Psoas muscle (tissue), 8 donors: ENCODE data around the gene FOXO1. TPM values are rescaled to one million over a fixed set of nuclear protein-coding genes. Genes with fewer than 3 reads are reported as not detected.
A peak's percentile ranks its signal among the peaks of the same experiment; 100 is the strongest.

Source experiments
- ATAC-seq, 4 donors: fragments of 200-7000 bp; cut with Tn5 transposase; one replicate each; pipeline ENCODE4 v1.9.1; 2020; ENCODE audit warnings: moderate library complexity in 3 of 4, mild to moderate bottlenecking in 2 of 4
- DNase-seq, 2 donors: peaks; one replicate each; pipeline ENCODE4 v3.0.0-alpha.2; 2020
- H3K27ac ChIP-seq: fragments of 200-600 bp; one replicate; pipeline ENCODE4 v1.8.0; 2022
- H3K27me3 ChIP-seq, 3 donors: fragments of 200-600 bp in 1 of 3; one replicate each; pipeline versions ENCODE4 v1.6.1 to v1.8.0; 2013 to 2022; ENCODE audit warnings: low read length in 2 of 3, mild to moderate bottlenecking in 2 of 3, moderate library complexity in 1 of 3; ENCODE audit not compliant: insufficient read depth in 3 of 3
- H3K36me3 ChIP-seq, 2 donors: fragments of 200-600 bp in 1 of 2; one replicate each; pipeline versions ENCODE4 v1.6.1 to v1.8.0; 2013 to 2022; ENCODE audit warnings: low read depth in 1 of 2, mild to moderate bottlenecking in 1 of 2, moderate library complexity in 1 of 2; ENCODE audit not compliant: insufficient read depth in 1 of 2
- H3K4me1 ChIP-seq: fragments of 200-600 bp; one replicate; pipeline ENCODE4 v1.8.0; 2022
- H3K4me3 ChIP-seq: fragments of 200-600 bp; one replicate; pipeline ENCODE4 v1.8.0; 2022; ENCODE audit warnings: mild to moderate bottlenecking
- H3K9me3 ChIP-seq: fragments of 200-600 bp; one replicate; pipeline ENCODE4 v1.8.0; 2022
- CTCF ChIP-seq: fragments of 200-600 bp; IDR thresholded peaks from one replicate; pipeline ENCODE4 v1.8.0; 2022; ENCODE audit warnings: antibody characterized with exemption
- WGBS, 3 donors: extraction: QIAGEN DNeasy Blood & Tissue Kit; methylation state at CpG; one replicate each; pipeline versions ENCODE4 v1.1.6 to v1.1.7; 2013; 5-methylcytosine and 5-hydroxymethylcytosine counted together
- intact Hi-C, 2 donors: fragments of 100-400 bp; cut with DNase I; formaldehyde crosslinking; loops; one replicate each; pipeline versions ENCODE4 v1.11.0 to v1.14.2; 2022
- polyA plus RNA-seq, 3 donors: library from polyadenylated mRNA; stranded (reverse); fragments of 200-250 nt; gene quantifications; one replicate each; pipeline ENCODE4 v1.2.3, GENCODE V29; 2013
- total RNA-seq, 4 donors: library from RNA; stranded (reverse); fragmentation: NEBNext Ultra II Directional in 2 of 4; extraction: Animal tissue kit (Norgen Biotek cat#: 25700) in 2 of 4; gene quantifications; one replicate each; pipeline versions ENCODE4 v1.2.1 to v1.2.4, GENCODE V29; 2021 to 2023
- donor health status: healthy with polysubstance abuse.
- donor health status: DM: no; HTN: no; CAD: no; lungs with moderate emphysema.
- donor health status: Bipolar disorder and iron deficiency.
- donor health status: healthy.
- donor health status: DM: yes; HTN: yes; CAD: no.
- donor health status: DM: no; HTN: no; CAD: no.
- donor health status: DM: no; HTN: no; CAD: no.
- donor health status: DM: yes; HTN: yes; CAD: no.

The FOXO1 gene
- total and polyA plus RNA-seq, 7 donors, result 23.8 to 160 (median 68.3) TPM

- H3K27ac ChIP-seq, result no peak overlapping the region
- intact Hi-C loops, result no loop called here
- ATAC-seq, result no peak
- H3K27me3 ChIP-seq, result no peaks in the 10 kb centered on the region
- DNase-seq, result no peak
- no peaks in the 10 kb centered on the region for H3K36me3 ChIP-seq
- no peak for TF ChIP-seq CTCF
- no peaks in the 10 kb centered on the region for H3K9me3 ChIP-seq
- no peak overlapping the region for H3K4me3 ChIP-seq
- H3K4me1 ChIP-seq, result peaks cover 81% of the 10 kb centered on the region
- 93 to 100% (median 96%) methylated on average over 1 of the region's 1 CpG for WGBS, 3 donors
These were observed 93.5 kb downstream of the FOXO1 start for GRCh38 chr13:40572961-40573360.

- intact Hi-C loops, result no loop called here
- Histone ChIP-seq H3K4me3 (no peak overlapping the region), H3K36me3 (no peaks in the 10 kb centered on the region), H3K27me3 (no peaks in the 10 kb centered on the region), H3K27ac (no peak overlapping the region), H3K4me1 (peaks cover 76% of the 10 kb centered on the region), H3K9me3 (no peaks in the 10 kb centered on the region)
- no peak for TF ChIP-seq CTCF
- 81 to 84% (median 83%) methylated on average over 6 of the region's 6 CpGs for WGBS, 3 donors
- ATAC-seq (no peak), DNase-seq (no peak)
These were observed 95.0 kb downstream of the FOXO1 start for GRCh38 chr13:40571338-40571963.

GRCh38 chr13:40570930-40571329, 95.5 kb downstream of the FOXO1 start:
- DNase-seq, result no peak
- intact Hi-C loops, result no loop called here
- Histone ChIP-seq H3K27me3 (no peaks in the 10 kb centered on the region), H3K4me3 (no peak overlapping the region), H3K27ac (no peak overlapping the region), H3K4me1 (peaks cover 76% of the 10 kb centered on the region), H3K9me3 (no peaks in the 10 kb centered on the region), H3K36me3 (no peaks in the 10 kb centered on the region)
- ATAC-seq, result peak in 1 of 4 donors; percentile 5
- no peak for TF ChIP-seq CTCF
- WGBS, 3 donors, result 86 to 92% (median 91%) methylated on average over 4 of the region's 4 CpGs

GRCh38 chr13:40569024-40569350, 97.5 kb downstream of the FOXO1 start:
- peak overlapping the region; percentile 51 for H3K27ac ChIP-seq
- ATAC-seq (no peak), DNase-seq (no peak)
- H3K9me3 ChIP-seq, result no peaks in the 10 kb centered on the region
- no peak for TF ChIP-seq CTCF
- no peaks in the 10 kb centered on the region for H3K36me3 ChIP-seq
- H3K4me1 ChIP-seq, result peaks cover 81% of the 10 kb centered on the region
- H3K27me3 ChIP-seq, result no peaks in the 10 kb centered on the region
- peak overlapping the region; percentile 1 for H3K4me3 ChIP-seq
- intact Hi-C loops, result loop anchor here in 1 of 2 donors (10.0 kb wide), 1 partner anchor 334 kb away; no protein-coding TSS in a partner anchor
- WGBS, 3 donors, result 50 to 77% (median 54%) methylated on average over 3 of the region's 3 CpGs
